Gastrocnemius medialis (tissue), 4 donors: ENCODE data around the gene CHML.

Experiments
- CTCF ChIP-seq, 5 experiments: fragments of 450-650 bp in 3 of 5; fragments of 200-600 bp in 2 of 5; sonication (generic) in 2 of 5; IDR thresholded peaks in 4 of 5; conservative IDR thresholded peaks in 1 of 5; 1 replicate in 4 of 5; 2 replicates in 1 of 5; pipeline ENCODE4 v1.5.1; 2016 to 2019; ENCODE audit warnings: antibody characterized with exemption in 5 of 5, mild to moderate bottlenecking in 3 of 5, moderate library complexity in 3 of 5
- POLR2A ChIP-seq, 2 donors: fragments of 450-650 bp; IDR thresholded peaks; one replicate each; pipeline ENCODE4 v1.6.1; 2017; ENCODE audit warnings: antibody characterized with exemption in 2 of 2, mild to moderate bottlenecking in 2 of 2, moderate library complexity in 2 of 2

GRCh38 chr1:241592273-241592958 lies 47.8 kb downstream of the CHML start:
- no peak for TF ChIP-seq CTCF (IDR thresholded peaks at IDR 0.05 in 4 of 5, conservative IDR thresholded peaks at IDR 0.05 in 1 of 5)
- TF ChIP-seq POLR2A (IDR thresholded peaks at IDR 0.05), result no peak
